ENCODE data around the gene MRGPRX3.
"Not testable (repeated sequence)": the region's sequence is repeated elsewhere in the genome, so short reads cannot be mapped to it uniquely, and the experiment has no call there.

MRGPRX3 gene

GRCh38 chr11:18131115-18131514 lies 1.3 kb upstream of the MRGPRX3 start:
- DNase-seq (ENCODE audit: low spot score in 2 of 2); in situ Hi-C loops (cut with MboI; ENCODE audit: low sequenced_read_pairs); H3K36me3 ChIP-seq (replicated peaks); H3K9me3 ChIP-seq; H3K4me3 ChIP-seq; H3K27me3 ChIP-seq (ENCODE audit: low read depth); H3K4me1 ChIP-seq: not testable (repeated sequence)

- H3K4me3 ChIP-seq = no peak overlapping the region
- no peak for DNase-seq (ENCODE audit: low spot score in 2 of 2)
- no peaks in the 10 kb centered on the region for H3K9me3 ChIP-seq
- no peaks in the 10 kb centered on the region for H3K4me1 ChIP-seq
- in situ Hi-C loops (cut with MboI; ENCODE audit: low sequenced_read_pairs) = no loop called here
- H3K36me3 ChIP-seq (replicated peaks) = no peaks in the 10 kb centered on the region
- H3K27me3 ChIP-seq (ENCODE audit: low read depth) = peaks cover 11% of the 10 kb centered on the region
Observed at GRCh38 chr11:18135308-18135707, 2.9 kb downstream of the MRGPRX3 start.

DNA sequence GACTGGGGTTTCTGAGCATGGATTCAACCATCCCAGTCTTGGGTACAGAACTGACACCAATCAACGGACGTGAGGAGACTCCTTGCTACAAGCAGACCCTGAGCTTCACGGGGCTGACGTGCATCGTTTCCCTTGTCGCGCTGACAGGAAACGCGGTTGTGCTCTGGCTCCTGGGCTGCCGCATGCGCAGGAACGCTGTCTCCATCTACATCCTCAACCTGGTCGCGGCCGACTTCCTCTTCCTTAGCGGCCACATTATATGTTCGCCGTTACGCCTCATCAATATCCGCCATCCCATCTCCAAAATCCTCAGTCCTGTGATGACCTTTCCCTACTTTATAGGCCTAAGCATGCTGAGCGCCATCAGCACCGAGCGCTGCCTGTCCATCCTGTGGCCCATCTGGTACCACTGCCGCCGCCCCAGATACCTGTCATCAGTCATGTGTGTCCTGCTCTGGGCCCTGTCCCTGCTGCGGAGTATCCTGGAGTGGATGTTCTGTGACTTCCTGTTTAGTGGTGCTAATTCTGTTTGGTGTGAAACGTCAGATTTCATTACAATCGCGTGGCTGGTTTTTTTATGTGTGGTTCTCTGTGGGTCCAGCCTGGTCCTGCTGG lies 4.9 kb downstream of the MRGPRX3 start:
- Histone ChIP-seq H3K4me1 (no peaks in the 10 kb centered on the region), H3K36me3 (replicated peaks) (no peaks in the 10 kb centered on the region), H3K9me3 (no peaks in the 10 kb centered on the region), H3K27me3 (ENCODE audit: low read depth) (peaks cover 7% of the 10 kb centered on the region; the same call in 1 of the 2 replicates), H3K4me3 (no peak overlapping the region)
- DNase-seq (ENCODE audit: low spot score in 2 of 2) = no peak
- in situ Hi-C loops (cut with MboI; ENCODE audit: low sequenced_read_pairs) = no loop called here

- DNase-seq (ENCODE audit: low spot score in 2 of 2) = no peak
- H3K4me1 ChIP-seq = no peaks in the 10 kb centered on the region
- H3K4me3 ChIP-seq = no peak overlapping the region
- no peaks in the 10 kb centered on the region for H3K9me3 ChIP-seq
- H3K27me3 ChIP-seq (ENCODE audit: low read depth) = peaks cover 8% of the 10 kb centered on the region
- in situ Hi-C loops (cut with MboI; ENCODE audit: low sequenced_read_pairs) = no loop called here
- H3K36me3 ChIP-seq (replicated peaks) = no peaks in the 10 kb centered on the region
Observed at GRCh38 chr11:18140145-18140544, 7.8 kb downstream of the MRGPRX3 start.

GRCh38 chr11:18144243-18144642 lies 11.9 kb downstream of the MRGPRX3 start:
- no peak overlapping the region for H3K4me3 ChIP-seq
- in situ Hi-C loops (cut with MboI; ENCODE audit: low sequenced_read_pairs) = no loop called here
- H3K36me3 ChIP-seq (replicated peaks) = no peaks in the 10 kb centered on the region
- peaks cover 7% of the 10 kb centered on the region for H3K27me3 ChIP-seq (ENCODE audit: low read depth)
- no peak for DNase-seq (ENCODE audit: low spot score in 2 of 2)
- H3K4me1 ChIP-seq = no peaks in the 10 kb centered on the region
- H3K9me3 ChIP-seq = no peaks in the 10 kb centered on the region

GRCh38 chr11:18145025-18145424 lies 12.7 kb downstream of the MRGPRX3 start:
- Histone ChIP-seq H3K4me3 (no peak overlapping the region), H3K36me3 (replicated peaks) (no peaks in the 10 kb centered on the region), H3K27me3 (ENCODE audit: low read depth) (peaks cover 7% of the 10 kb centered on the region; the same call in 1 of the 2 replicates), H3K9me3 (no peaks in the 10 kb centered on the region), H3K4me1 (no peaks in the 10 kb centered on the region)
- DNase-seq (ENCODE audit: low spot score in 2 of 2) = peak; percentile 7 to 37
- in situ Hi-C loops (cut with MboI; ENCODE audit: low sequenced_read_pairs) = no loop called here

GRCh38 chr11:18145837-18146236 lies 13.5 kb downstream of the MRGPRX3 start:
- H3K4me3 ChIP-seq = no peak overlapping the region
- H3K36me3 ChIP-seq (replicated peaks) = no peaks in the 10 kb centered on the region
- peaks cover 10% of the 10 kb centered on the region; the same call in 1 of the 2 replicates for H3K27me3 ChIP-seq (ENCODE audit: low read depth)
- DNase-seq (ENCODE audit: low spot score in 2 of 2) = no peak
- no peaks in the 10 kb centered on the region for H3K4me1 ChIP-seq
- H3K9me3 ChIP-seq = no peaks in the 10 kb centered on the region
- in situ Hi-C loops (cut with MboI; ENCODE audit: low sequenced_read_pairs) = no loop called here

GRCh38 chr11:18151581-18151980 lies 19.2 kb downstream of the MRGPRX3 start:
- in situ Hi-C loops (cut with MboI; ENCODE audit: low sequenced_read_pairs) = no loop called here
- Histone ChIP-seq H3K9me3 (no peaks in the 10 kb centered on the region), H3K27me3 (ENCODE audit: low read depth) (peaks cover 9% of the 10 kb centered on the region; the same call in 1 of the 2 replicates), H3K4me1 (no peaks in the 10 kb centered on the region), H3K36me3 (replicated peaks) (no peaks in the 10 kb centered on the region), H3K4me3 (no peak overlapping the region)
- no peak for DNase-seq (ENCODE audit: low spot score in 2 of 2)

DNA sequence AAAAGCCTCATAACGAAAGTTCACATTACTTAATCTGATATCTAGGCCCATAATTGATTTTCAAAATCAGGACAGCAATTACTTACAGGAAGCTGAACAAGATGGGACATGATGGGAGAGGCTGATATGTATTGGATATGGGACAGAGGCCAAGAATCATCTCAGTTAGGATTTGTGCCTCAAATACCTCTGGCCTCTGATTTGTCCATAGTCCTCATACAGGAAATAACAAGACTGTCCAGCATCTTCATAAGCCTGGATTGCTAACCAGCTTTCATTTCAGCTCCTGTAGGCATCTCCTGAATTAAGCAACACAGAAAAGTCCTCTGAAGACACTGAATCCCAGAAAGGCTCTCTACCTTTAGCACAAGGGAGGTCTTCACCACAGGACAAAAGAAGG lies 36.0 kb downstream of the MRGPRX3 start:
- no peaks in the 10 kb centered on the region for H3K36me3 ChIP-seq (replicated peaks)
- no peaks in the 10 kb centered on the region for H3K4me1 ChIP-seq
- peaks cover 4% of the 10 kb centered on the region; the same call in 1 of the 2 replicates for H3K27me3 ChIP-seq (ENCODE audit: low read depth)
- no peak for DNase-seq (ENCODE audit: low spot score in 2 of 2)
- no peak overlapping the region for H3K4me3 ChIP-seq
- no peaks in the 10 kb centered on the region for H3K9me3 ChIP-seq
- in situ Hi-C loops (cut with MboI; ENCODE audit: low sequenced_read_pairs) = no loop called here

DNA sequence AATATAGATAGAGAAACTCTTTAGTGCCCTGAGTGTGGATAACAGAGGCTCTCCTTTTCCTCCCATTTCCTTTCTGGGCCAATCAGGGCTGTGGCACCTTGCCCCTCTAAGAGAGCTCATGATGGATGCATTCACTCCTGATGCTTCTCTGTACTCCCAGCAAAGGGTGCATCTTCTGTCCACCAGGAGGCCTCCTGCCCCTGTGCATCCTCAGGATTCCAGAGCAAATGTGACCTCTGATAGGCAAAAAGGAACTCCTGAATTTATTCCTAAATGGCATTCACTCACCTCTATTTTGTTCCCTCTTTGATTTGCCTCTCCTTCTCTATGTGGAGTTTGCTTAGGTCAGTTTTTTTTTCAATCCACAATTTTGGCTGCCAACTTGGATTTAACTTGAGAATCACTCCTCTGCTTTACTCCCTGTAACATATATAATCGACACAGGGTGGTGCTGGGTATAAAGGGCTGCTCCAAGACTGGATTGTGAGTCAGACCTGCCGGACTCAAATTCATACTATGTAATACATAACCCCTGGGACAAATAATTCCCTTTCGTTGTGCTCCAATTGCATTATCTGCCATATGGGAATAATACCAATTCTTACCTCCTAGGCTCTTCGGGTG lies 39.1 kb downstream of the MRGPRX3 start:
- Histone ChIP-seq H3K9me3 (no peaks in the 10 kb centered on the region), H3K36me3 (replicated peaks) (no peaks in the 10 kb centered on the region), H3K4me3 (no peak overlapping the region), H3K4me1 (no peaks in the 10 kb centered on the region), H3K27me3 (ENCODE audit: low read depth) (peaks cover 16% of the 10 kb centered on the region)
- DNase-seq (ENCODE audit: low spot score in 2 of 2) = peak; percentile 37 to 57
- in situ Hi-C loops (cut with MboI; ENCODE audit: low sequenced_read_pairs) = no loop called here

DNA sequence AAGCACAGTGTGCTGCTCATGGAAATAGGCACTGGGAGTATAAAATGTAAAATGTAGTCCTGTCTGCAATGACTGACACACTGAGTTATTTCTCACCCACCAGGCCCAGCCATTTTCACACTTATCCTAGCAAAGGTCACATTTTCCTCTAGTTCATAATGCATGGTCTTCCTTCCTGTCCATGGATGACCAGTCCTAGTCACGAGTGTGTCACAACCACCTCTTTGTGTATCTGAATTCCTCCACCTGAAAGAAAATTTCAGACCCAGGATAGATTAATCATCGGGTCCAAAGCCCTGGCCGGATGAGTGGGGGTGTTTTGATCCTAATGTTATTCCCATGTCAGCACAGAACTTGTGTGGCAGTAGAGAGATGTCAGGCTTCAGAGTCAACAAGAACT lies 40.3 kb downstream of the MRGPRX3 start, which contains the start of gene MRGPRX4:
Gene MRGPRX4 (plus strand): TSS at position 172 of the 400 bp plus-strand sequence. CDS start 420 bp downstream, outside the sequence.
- Histone ChIP-seq H3K27me3 (ENCODE audit: low read depth) (peaks cover 16% of the 10 kb centered on the region), H3K4me1 (no peaks in the 10 kb centered on the region), H3K9me3 (no peaks in the 10 kb centered on the region), H3K36me3 (replicated peaks) (no peaks in the 10 kb centered on the region), H3K4me3 (no peak within 1 kb of the TSS)
- in situ Hi-C loops (cut with MboI; ENCODE audit: low sequenced_read_pairs) = no loop called here
- no peak for DNase-seq (ENCODE audit: low spot score in 2 of 2)

GRCh38 chr11:18173225-18173866 lies 41.0 kb downstream of the MRGPRX3 start:
- H3K9me3 ChIP-seq = no peaks in the 10 kb centered on the region
- peaks cover 16% of the 10 kb centered on the region for H3K27me3 ChIP-seq (ENCODE audit: low read depth)
- no peak for DNase-seq (ENCODE audit: low spot score in 2 of 2)
- no peaks in the 10 kb centered on the region for H3K36me3 ChIP-seq (replicated peaks)
- in situ Hi-C loops (cut with MboI; ENCODE audit: low sequenced_read_pairs) = no loop called here
- H3K4me1 ChIP-seq = no peaks in the 10 kb centered on the region
- H3K4me3 ChIP-seq = no peak overlapping the region
